BJ (cell line): ENCODE measurements around the gene MGP. TPM values are rescaled to one million over a fixed set of nuclear protein-coding genes. Genes with fewer than 3 reads are reported as not detected.

ENCODE experiments used
- CTCF ChIA-PET: fragments of 350-600 bp; formaldehyde crosslinking; extraction: SDS; loops from one replicate; lab custom pipeline; 2021; ENCODE audit warnings: antibody characterized with exemption, inconsistent platforms; lab: Yijun Ruan, JAX
- POLR2A ChIA-PET: fragments of 300-600 bp; sonication (Branson Sonifier 250); formaldehyde crosslinking; extraction: SDS; loops from one replicate; lab custom pipeline; 2021; ENCODE audit warnings: antibody characterized with exemption; lab: Charles Lee
- DNase-seq: peaks from one replicate; pipeline ENCODE4 v3.0.0-alpha.2; 2011; ENCODE audit warnings: low read depth
- H3K27me3 ChIP-seq: 2 replicates; pipeline ENCODE4 v1.6.0; 2011; ENCODE audit warnings: low read length; ENCODE audit not compliant: control insufficient read depth, insufficient read depth
- H3K36me3 ChIP-seq: 2 replicates; pipeline ENCODE4 v1.5.1; 2011; ENCODE audit warnings: low read length; ENCODE audit not compliant: control insufficient read depth, insufficient read depth
- H3K4me3 ChIP-seq: 2 replicates; pipeline ENCODE4 v1.5.1; 2011; ENCODE audit warnings: low read depth, mild to moderate bottlenecking, control low read depth, low read length
- CTCF ChIP-seq: IDR thresholded peaks from 2 replicates; pipeline ENCODE4 v1.5.1; 2011; ENCODE audit warnings: low read depth, mild to moderate bottlenecking, control low read depth, inconsistent platforms, low read length, moderate library complexity; ENCODE audit not compliant: insufficient read depth
- polyA plus RNA-seq: library from polyadenylated mRNA; depleted of rRNA; stranded (reverse); fragments of >200 nt; gene quantifications from 2 replicates; pipeline ENCODE4 v1.2.3, GENCODE V29; 2011

Gene MGP
- polyA plus RNA-seq, 1 experiment = 116 TPM

- Histone ChIP-seq H3K36me3 (no peaks in the 10 kb centered on the region), H3K4me3 (no peak overlapping the region), H3K27me3 (no peaks in the 10 kb centered on the region)
- ChIA-PET CTCF (no interaction called here), POLR2A (no interaction called here)
- no peak for TF ChIP-seq CTCF
- no peak for DNase-seq
Measured at GRCh38 chr12:14900521-14901227, 15.0 kb upstream of the MGP start.

GRCh38 chr12:14896521-14897169 lies 11.0 kb upstream of the MGP start:
- POLR2A ChIA-PET = interaction anchor here (0.6 kb wide), 1 partner anchor 32 kb away, joined by 3 read pairs; no protein-coding TSS in a partner anchor
- no peak overlapping the region for H3K4me3 ChIP-seq

GRCh38 chr12:14893506-14894250 lies 8.0 kb upstream of the MGP start:
- Histone ChIP-seq H3K27me3 (peaks cover 3% of the 10 kb centered on the region; the same call in 1 of the 2 replicates), H3K36me3 (no peaks in the 10 kb centered on the region), H3K4me3 (no peak overlapping the region)
- ChIA-PET POLR2A (no interaction called here), CTCF (interaction anchor here (0.7 to 1.5 kb wide), 4 partner anchors 9 to 143 kb away, joined by 3 to 7 read pairs (median 4); no protein-coding TSS in a partner anchor)
- no peak for DNase-seq
- TF ChIP-seq CTCF = no peak

More at GRCh38 chr12:14896521-14897169, 11.0 kb upstream of the MGP start:
- no peak for DNase-seq
- Histone ChIP-seq H3K36me3 (no peaks in the 10 kb centered on the region), H3K27me3 (0 out of 2 replicates have a peak, but pooled peaks cover 1% of the 10 kb centered on the region)
- TF ChIP-seq CTCF = no peak
- CTCF ChIA-PET = no interaction called here

- ChIA-PET POLR2A (no interaction called here), CTCF (interaction anchor here (0.8 to 1.3 kb wide), 2 partner anchors 44 to 142 kb away, joined by 3 to 7 read pairs; no protein-coding TSS in a partner anchor)
- Histone ChIP-seq H3K27me3 (peaks cover 3% of the 10 kb centered on the region; the same call in 1 of the 2 replicates), H3K36me3 (no peaks in the 10 kb centered on the region), H3K4me3 (no peak overlapping the region)
- DNase-seq = no peak
- TF ChIP-seq CTCF = no peak
Measured at GRCh38 chr12:14892726-14893505, 7.3 kb upstream of the MGP start.
